K562 (cell line): ENCODE data around the gene PRRC2C. TPM values are rescaled to one million over a fixed set of nuclear protein-coding genes. Genes with fewer than 3 reads are reported as not detected.

ENCODE experiments used
- ATAC-seq: fragments of 200-7000 bp; cut with Tn5 transposase; 3 replicates; pipeline ENCODE4 v1.9.1; 2020; ENCODE audit warnings: moderate library complexity
- BruUV-seq: library from RNA; stranded (reverse); fragments of 400-500 nt; replicated peaks from 2 replicates; lab custom pipeline; 2021; lab: Mats Ljungman, UMichigan
- CTCF ChIA-PET: fragments of 300-600 bp; formaldehyde crosslinking; extraction: SDS; loops from one replicate; lab custom pipeline; 2021; ENCODE audit warnings: low intra/inter-chr PET ratio; lab: Yijun Ruan, JAX
- POLR2A ChIA-PET: fragments of 300-600, 350-650 bp; sonication (Branson Sonifier 250); formaldehyde crosslinking; extraction: SDS; loops from one replicate; lab custom pipeline; 2021; ENCODE audit warnings: antibody characterized with exemption, inconsistent platforms; lab: Yijun Ruan, JAX
- DNase-seq, 4 experiments: peaks; one replicate each; pipeline versions ENCODE4 v3.0.0 to v3.0.0-alpha.2; 2011 to 2018; ENCODE audit warnings: low spot score in 3 of 4, mixed read lengths in 3 of 4; ENCODE audit errors: extremely low read depth in 1 of 4
- FAIRE-seq: peaks from 2 replicates; lab custom pipeline; 2011; peaks lifted over from hg19 to GRCh38; lab: Jason Lieb, UNC
- H2AFZ ChIP-seq: 2 replicates; pipeline ENCODE4 v1.6.0; 2011; ENCODE audit warnings: low read depth, low read length, control low read depth, inconsistent platforms
- H3K27ac ChIP-seq: fragments of 200-600 bp; 3 replicates; pipeline ENCODE4 v1.8.0; 2011; ENCODE audit warnings: low read depth, mild to moderate bottlenecking, control low read depth, inconsistent platforms, low read length, moderate library complexity, mixed read lengths; ENCODE audit errors: extremely low read depth
- H3K27me3 ChIP-seq, 2 experiments: fragments of 300-600 bp in 1 of 2; 2 replicates in 1 of 2; 3 replicates in 1 of 2; pipeline versions ENCODE4 v1.6.0 to v1.8.0; 2011; ENCODE audit warnings: inconsistent platforms in 2 of 2, low read length in 2 of 2, mild to moderate bottlenecking in 1 of 2, mixed read lengths in 1 of 2, moderate library complexity in 1 of 2; ENCODE audit not compliant: control insufficient read depth in 2 of 2, insufficient read depth in 2 of 2
- H3K36me3 ChIP-seq: fragments of 300-600 bp; 3 replicates; pipeline ENCODE4 v1.8.0; 2011; ENCODE audit warnings: mild to moderate bottlenecking, low read length, inconsistent platforms; ENCODE audit not compliant: control insufficient read depth, insufficient read depth
- H3K4me1 ChIP-seq, 2 experiments: fragments of 200-600 bp in 1 of 2; replicated peaks in 1 of 2; 2 replicates in 1 of 2; 3 replicates in 1 of 2; pipeline versions ENCODE4 v1.5.1 to v1.8.0; 2011; ENCODE audit warnings: inconsistent platforms in 2 of 2, low read length in 2 of 2, mild to moderate bottlenecking in 1 of 2, mixed read lengths in 1 of 2, moderate library complexity in 1 of 2; ENCODE audit not compliant: control insufficient read depth in 2 of 2, insufficient read depth in 2 of 2
- H3K4me2 ChIP-seq: 2 replicates; pipeline ENCODE4 v1.6.1; 2011; ENCODE audit warnings: low read length, control low read depth, inconsistent platforms, mixed read lengths; ENCODE audit not compliant: insufficient read depth
- H3K4me3 ChIP-seq: fragments of 200-600 bp; sonication (generic), shearing (Covaris generic); 2 replicates; pipeline ENCODE4 v1.5.1; 2016; ENCODE audit warnings: control low read depth, inconsistent platforms
- H3K79me2 ChIP-seq: fragments of 200-600 bp; 3 replicates; pipeline ENCODE4 v1.8.0; 2011; ENCODE audit warnings: low read length, inconsistent platforms; ENCODE audit not compliant: control insufficient read depth, insufficient read depth
- H3K9ac ChIP-seq, 2 experiments: 2 replicates each; pipeline versions ENCODE4 v1.6.0 to v1.6.1; 2011; ENCODE audit warnings: low read depth in 2 of 2, low read length in 2 of 2, control low read depth in 1 of 2, inconsistent platforms in 1 of 2, mild to moderate bottlenecking in 1 of 2, mixed read lengths in 1 of 2; ENCODE audit not compliant: insufficient read depth in 1 of 2
- H3K9me1 ChIP-seq: one replicate; pipeline ENCODE4 v1.6.0; 2011; ENCODE audit warnings: inconsistent platforms, mild to moderate bottlenecking, low read length, moderate library complexity; ENCODE audit not compliant: control insufficient read depth, insufficient read depth
- H3K9me3 ChIP-seq: replicated peaks from 2 replicates; pipeline ENCODE4 v1.5.1; 2011; ENCODE audit warnings: low read depth, low read length, inconsistent platforms; ENCODE audit not compliant: control insufficient read depth, insufficient read depth
- H4K20me1 ChIP-seq: replicated peaks from 2 replicates; pipeline ENCODE4 v1.6.1; 2011; ENCODE audit warnings: low read length, inconsistent platforms, mixed read lengths; ENCODE audit not compliant: control insufficient read depth, insufficient read depth
- ATF7 ChIP-seq: fragments of 450-650 bp; IDR thresholded peaks from 2 replicates; pipeline ENCODE4 v1.7.1; 2014; ENCODE audit warnings: mild to moderate bottlenecking, moderate library complexity
- CREBBP ChIP-seq: IDR thresholded peaks from one replicate; pipeline ENCODE4 v1.6.1; 2012; ENCODE audit warnings: low read depth, mild to moderate bottlenecking, control low read depth, inconsistent platforms, low read length
- L3MBTL2 ChIP-seq: fragments of 450-650 bp; IDR thresholded peaks from 2 replicates; pipeline ENCODE4 v1.6.1; 2016; ENCODE audit warnings: mild to moderate bottlenecking, moderate library complexity
- WGBS: fragments of 100-300 bp; shearing (Covaris generic); methylation state at CpG from one replicate; pipeline ENCODE4 v1.1.6; 2016; ENCODE audit warnings: low coverage, mixed read lengths; ENCODE audit not compliant: insufficient coverage; ENCODE audit errors: missing lambda C conversion rate; 5-methylcytosine and 5-hydroxymethylcytosine counted together
- in situ Hi-C: fragments of 300-500 bp; cut with MboI; formaldehyde crosslinking; loops from 4 replicates; pipeline ENCODE4 v1.15.0; 2018; ENCODE audit warnings: inconsistent platforms, mixed read lengths
- intact Hi-C: fragments of 100-400 bp; cut with micrococcal nuclease; formaldehyde crosslinking; loops from 2 replicates; pipeline ENCODE4 v1.14.2; 2022
- polyA plus RNA-seq, 8 experiments: library from polyadenylated mRNA; depleted of rRNA in 4 of 8; stranded (reverse) in 5 of 8; unstranded in 3 of 8; fragments of >200 nt; fragmentation: Nextera tagmentation in 2 of 8; fragmentation: Illumina TruSeq in 1 of 8; extraction: Ambion mirVana in 2 of 8; extraction: Trizol in 1 of 8; gene quantifications; 2 replicates each; pipeline versions ENCODE4 v1.2.1 to v1.2.3, GENCODE V29; 2011 to 2014; ENCODE audit warnings: inconsistent platforms in 1 of 8, missing spikeins in 1 of 8
- total RNA-seq, 7 experiments: library from RNA; depleted of rRNA in 6 of 7; stranded (reverse); fragments of >200 nt in 6 of 7; fragmentation: Illumina TruSeq in 2 of 7; extraction: Trizol in 2 of 7; gene quantifications; 2 replicates each; pipeline versions ENCODE4 v1.2.1 to v1.2.3, GENCODE V29; 2011 to 2021; ENCODE audit warnings: low replicate concordance in 1 of 7
- TF ChIP-seq, protein P1 (sequence below): fragments of 450-650 bp; conservative IDR thresholded peaks from 2 replicates; pipeline ENCODE4 v1.6.1; 2016; ENCODE audit warnings: missing genetic modification characterization, low read depth, mild to moderate bottlenecking, control low read depth, missing compliant biosample characterization
- TF ChIP-seq, protein P2 (sequence below): fragments of 150-350 bp; conservative IDR thresholded peaks from 2 replicates; pipeline ENCODE4 v1.6.1; 2014; ENCODE audit warnings: low read length

PRRC2C gene
- total and polyA plus RNA-seq, 9 of the 15 experiments (the other 6 are each of a cell fraction or from before 2014, with no cell fraction given) = 61.9 to 237 (median 105) TPM

DNA sequence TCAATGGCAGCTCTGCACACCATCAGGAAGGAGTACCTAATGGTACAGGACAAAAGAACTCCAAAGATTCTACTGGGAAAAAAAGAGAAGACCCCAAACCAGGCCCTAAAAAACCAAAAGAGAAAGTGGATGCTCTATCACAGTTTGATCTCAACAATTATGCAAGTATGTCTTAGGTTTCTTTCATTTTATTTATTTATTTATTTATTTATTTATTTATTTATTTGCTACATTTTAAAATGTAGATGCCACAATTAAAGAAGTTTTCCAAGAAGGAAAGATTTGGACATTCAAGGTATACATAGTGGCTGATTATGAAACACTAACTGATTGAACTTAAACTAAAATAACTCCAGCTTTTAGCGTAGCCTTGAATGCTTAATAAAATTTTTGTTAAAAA is 60.2 kb downstream of the PRRC2C start:
- no TSS peak for BruUV-seq
- no peaks in the 10 kb centered on the region for H4K20me1 ChIP-seq
- no peak for FAIRE-seq
- TF ChIP-seq L3MBTL2 = no peak
- TF ChIP-seq, protein P1, sequence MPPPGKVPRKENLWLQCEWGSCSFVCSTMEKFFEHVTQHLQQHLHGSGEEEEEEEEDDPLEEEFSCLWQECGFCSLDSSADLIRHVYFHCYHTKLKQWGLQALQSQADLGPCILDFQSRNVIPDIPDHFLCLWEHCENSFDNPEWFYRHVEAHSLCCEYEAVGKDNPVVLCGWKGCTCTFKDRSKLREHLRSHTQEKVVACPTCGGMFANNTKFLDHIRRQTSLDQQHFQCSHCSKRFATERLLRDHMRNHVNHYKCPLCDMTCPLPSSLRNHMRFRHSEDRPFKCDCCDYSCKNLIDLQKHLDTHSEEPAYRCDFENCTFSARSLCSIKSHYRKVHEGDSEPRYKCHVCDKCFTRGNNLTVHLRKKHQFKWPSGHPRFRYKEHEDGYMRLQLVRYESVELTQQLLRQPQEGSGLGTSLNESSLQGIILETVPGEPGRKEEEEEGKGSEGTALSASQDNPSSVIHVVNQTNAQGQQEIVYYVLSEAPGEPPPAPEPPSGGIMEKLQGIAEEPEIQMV = no peak
- POLR2A ChIA-PET = interaction anchor here (0.9 to 2.5 kb wide), 2 partner anchors 15 to 60 kb away, joined by 3 to 12 read pairs; partner anchors contain the start of gene PRRC2C
- in situ Hi-C loops = no loop called here
- WGBS = 93% methylated on average over 1 of the region's 1 CpG
- H3K36me3 ChIP-seq = peaks cover 96% of the 10 kb centered on the region
- H3K4me3 ChIP-seq = no peak overlapping the region
- H2AFZ ChIP-seq = no peak overlapping the region
- no peaks in the 10 kb centered on the region for H3K9me3 ChIP-seq
- no peak overlapping the region for H3K27ac ChIP-seq
- ATAC-seq = no peak
- no peak for DNase-seq
- H3K9ac ChIP-seq = no peak overlapping the region
- H3K4me1 ChIP-seq = no peaks in the 10 kb centered on the region
- no peaks in the 10 kb centered on the region for H3K9me1 ChIP-seq
- no peak overlapping the region for H3K4me2 ChIP-seq
- CTCF ChIA-PET = no interaction called here
- intact Hi-C loops = no loop called here
- H3K27me3 ChIP-seq = no peaks in the 10 kb centered on the region
- peaks cover 17% of the 10 kb centered on the region; the same call in 2 of the 3 replicates for H3K79me2 ChIP-seq

DNA sequence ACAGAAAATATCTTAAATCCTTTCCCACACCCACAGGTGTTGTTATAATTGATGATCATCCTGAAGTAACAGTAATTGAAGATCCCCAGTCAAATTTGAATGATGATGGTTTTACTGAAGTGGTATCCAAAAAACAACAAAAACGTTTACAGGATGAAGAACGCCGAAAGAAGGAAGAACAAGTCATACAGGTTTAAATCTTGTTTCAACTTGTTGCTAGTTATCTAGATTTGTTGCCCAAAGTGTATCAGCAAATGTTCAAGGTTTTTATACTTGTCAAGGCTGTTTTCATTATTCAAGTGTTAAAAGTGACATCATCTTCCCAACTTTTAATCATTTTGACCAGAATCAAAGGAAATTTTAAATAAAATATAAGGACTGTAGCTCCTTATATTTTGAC is 64.7 kb downstream of the PRRC2C start:
- Histone ChIP-seq H2AFZ (no peak overlapping the region), H3K27me3 (no peaks in the 10 kb centered on the region), H3K36me3 (peaks cover 77% of the 10 kb centered on the region), H4K20me1 (no peaks in the 10 kb centered on the region), H3K4me1 (no peaks in the 10 kb centered on the region), H3K27ac (no peak overlapping the region), H3K79me2 (peaks cover 11% of the 10 kb centered on the region), H3K9ac (no peak overlapping the region), H3K9me3 (no peaks in the 10 kb centered on the region), H3K4me3 (no peak overlapping the region), H3K4me2 (no peak overlapping the region), H3K9me1 (no peaks in the 10 kb centered on the region)
- intact Hi-C loops = no loop called here
- no TSS peak for BruUV-seq
- DNase-seq = no peak
- WGBS = 88% methylated on average over 3 of the region's 3 CpGs
- POLR2A ChIA-PET = interaction anchor here (0.6 kb wide), 3 partner anchors 19 to 63 kb away, joined by 3 read pairs; no protein-coding TSS in a partner anchor
- TF ChIP-seq CREBBP = no peak
- TF ChIP-seq, protein P2, sequence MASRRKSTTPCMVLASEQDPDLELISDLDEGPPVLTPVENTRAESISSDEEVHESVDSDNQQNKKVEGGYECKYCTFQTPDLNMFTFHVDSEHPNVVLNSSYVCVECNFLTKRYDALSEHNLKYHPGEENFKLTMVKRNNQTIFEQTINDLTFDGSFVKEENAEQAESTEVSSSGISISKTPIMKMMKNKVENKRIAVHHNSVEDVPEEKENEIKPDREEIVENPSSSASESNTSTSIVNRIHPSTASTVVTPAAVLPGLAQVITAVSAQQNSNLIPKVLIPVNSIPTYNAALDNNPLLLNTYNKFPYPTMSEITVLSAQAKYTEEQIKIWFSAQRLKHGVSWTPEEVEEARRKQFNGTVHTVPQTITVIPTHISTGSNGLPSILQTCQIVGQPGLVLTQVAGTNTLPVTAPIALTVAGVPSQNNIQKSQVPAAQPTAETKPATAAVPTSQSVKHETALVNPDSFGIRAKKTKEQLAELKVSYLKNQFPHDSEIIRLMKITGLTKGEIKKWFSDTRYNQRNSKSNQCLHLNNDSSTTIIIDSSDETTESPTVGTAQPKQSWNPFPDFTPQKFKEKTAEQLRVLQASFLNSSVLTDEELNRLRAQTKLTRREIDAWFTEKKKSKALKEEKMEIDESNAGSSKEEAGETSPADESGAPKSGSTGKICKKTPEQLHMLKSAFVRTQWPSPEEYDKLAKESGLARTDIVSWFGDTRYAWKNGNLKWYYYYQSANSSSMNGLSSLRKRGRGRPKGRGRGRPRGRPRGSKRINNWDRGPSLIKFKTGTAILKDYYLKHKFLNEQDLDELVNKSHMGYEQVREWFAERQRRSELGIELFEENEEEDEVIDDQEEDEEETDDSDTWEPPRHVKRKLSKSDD = no peak
- TF ChIP-seq ATF7 = no peak
- no peak for ATAC-seq
- FAIRE-seq = no peak
- in situ Hi-C loops = no loop called here
- CTCF ChIA-PET = no interaction called here
